ENCODE results near the gene QRICH1. TPM values are rescaled to one million over a fixed set of nuclear protein-coding genes. Genes with fewer than 3 reads are reported as not detected.

QRICH1 gene
- total and polyA plus RNA-seq, 10 of the 15 experiments (the other 5 are each of a cell fraction or from before 2014, with no cell fraction given), result 22.2 to 116 (median 81.4) TPM

GRCh38 chr3:49104427-49105291 is 10.8 kb upstream of the QRICH1 start, which contains the start of gene QARS1 (continued):
- TF ChIP-seq JUND (IDR thresholded peaks at IDR 0.05; ENCODE audit: low read depth, low read length) (no peak), CTCF (IDR thresholded peaks at IDR 0.05 in 2 of 3, conservative IDR thresholded peaks at IDR 0.05 in 1 of 3; ENCODE audit: control insufficient read depth in 2 of 3, extremely low read depth in 1 of 3, insufficient read depth in 1 of 3, low read depth in 3 of 3, low read length in 3 of 3) (no peak), NR2F1 (conservative IDR thresholded peaks at IDR 0.05) (peak; percentile 95), PAX5 (IDR thresholded peaks at IDR 0.05; ENCODE audit: borderline replicate concordance, low read depth, low read length) (no peak), KLF5 (IDR thresholded peaks at IDR 0.05; ENCODE audit: partially characterized antibody) (no peak), ATF7 (IDR thresholded peaks at IDR 0.05; ENCODE audit: low read depth) (no peak), GABPA (IDR thresholded peaks at IDR 0.05; ENCODE audit: low read depth) (peak; percentile 90), GATAD2B (conservative IDR thresholded peaks at IDR 0.05; ENCODE audit: low read depth) (no peak), ZNF274 (IDR thresholded peaks at IDR 0.05; ENCODE audit: insufficient read depth, insufficient read length) (no peak), ETV6 (conservative IDR thresholded peaks at IDR 0.05 in 1 of 2, IDR thresholded peaks at IDR 0.05 in 1 of 2; ENCODE audit: borderline replicate concordance in 1 of 2, low read depth in 1 of 2) (no peak), TCF12 (IDR thresholded peaks at IDR 0.05; ENCODE audit: low read depth, low read length) (no peak), MXI1 (IDR thresholded peaks at IDR 0.05; ENCODE audit: low read depth, low read length) (no peak; the same call in 1 of the 2 replicates), PML (IDR thresholded peaks at IDR 0.05; ENCODE audit: low read length) (peak; percentile 63; the same call in 1 of the 2 replicates), EED (IDR thresholded peaks at IDR 0.05; ENCODE audit: low read depth) (no peak), NRF1 (conservative IDR thresholded peaks at IDR 0.05; ENCODE audit: low read depth, low read length) (no peak), ZNF384 (IDR thresholded peaks at IDR 0.05; ENCODE audit: borderline replicate concordance, low read depth, low read length) (no peak), TAF1 (IDR thresholded peaks at IDR 0.05; ENCODE audit: borderline replicate concordance, low read depth, low read length) (peak; percentile 97)
- TF ChIP-seq, protein P1, sequence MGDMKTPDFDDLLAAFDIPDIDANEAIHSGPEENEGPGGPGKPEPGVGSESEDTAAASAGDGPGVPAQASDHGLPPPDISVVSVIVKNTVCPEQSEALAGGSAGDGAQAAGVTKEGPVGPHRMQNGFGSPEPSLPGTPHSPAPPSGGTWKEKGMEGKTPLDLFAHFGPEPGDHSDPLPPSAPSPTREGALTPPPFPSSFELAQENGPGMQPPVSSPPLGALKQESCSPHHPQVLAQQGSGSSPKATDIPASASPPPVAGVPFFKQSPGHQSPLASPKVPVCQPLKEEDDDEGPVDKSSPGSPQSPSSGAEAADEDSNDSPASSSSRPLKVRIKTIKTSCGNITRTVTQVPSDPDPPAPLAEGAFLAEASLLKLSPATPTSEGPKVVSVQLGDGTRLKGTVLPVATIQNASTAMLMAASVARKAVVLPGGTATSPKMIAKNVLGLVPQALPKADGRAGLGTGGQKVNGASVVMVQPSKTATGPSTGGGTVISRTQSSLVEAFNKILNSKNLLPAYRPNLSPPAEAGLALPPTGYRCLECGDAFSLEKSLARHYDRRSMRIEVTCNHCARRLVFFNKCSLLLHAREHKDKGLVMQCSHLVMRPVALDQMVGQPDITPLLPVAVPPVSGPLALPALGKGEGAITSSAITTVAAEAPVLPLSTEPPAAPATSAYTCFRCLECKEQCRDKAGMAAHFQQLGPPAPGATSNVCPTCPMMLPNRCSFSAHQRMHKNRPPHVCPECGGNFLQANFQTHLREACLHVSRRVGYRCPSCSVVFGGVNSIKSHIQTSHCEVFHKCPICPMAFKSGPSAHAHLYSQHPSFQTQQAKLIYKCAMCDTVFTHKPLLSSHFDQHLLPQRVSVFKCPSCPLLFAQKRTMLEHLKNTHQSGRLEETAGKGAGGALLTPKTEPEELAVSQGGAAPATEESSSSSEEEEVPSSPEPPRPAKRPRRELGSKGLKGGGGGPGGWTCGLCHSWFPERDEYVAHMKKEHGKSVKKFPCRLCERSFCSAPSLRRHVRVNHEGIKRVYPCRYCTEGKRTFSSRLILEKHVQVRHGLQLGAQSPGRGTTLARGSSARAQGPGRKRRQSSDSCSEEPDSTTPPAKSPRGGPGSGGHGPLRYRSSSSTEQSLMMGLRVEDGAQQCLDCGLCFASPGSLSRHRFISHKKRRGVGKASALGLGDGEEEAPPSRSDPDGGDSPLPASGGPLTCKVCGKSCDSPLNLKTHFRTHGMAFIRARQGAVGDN (IDR thresholded peaks at IDR 0.05), result no peak; the same call in 1 of the 2 replicates
- TF ChIP-seq, protein P2, sequence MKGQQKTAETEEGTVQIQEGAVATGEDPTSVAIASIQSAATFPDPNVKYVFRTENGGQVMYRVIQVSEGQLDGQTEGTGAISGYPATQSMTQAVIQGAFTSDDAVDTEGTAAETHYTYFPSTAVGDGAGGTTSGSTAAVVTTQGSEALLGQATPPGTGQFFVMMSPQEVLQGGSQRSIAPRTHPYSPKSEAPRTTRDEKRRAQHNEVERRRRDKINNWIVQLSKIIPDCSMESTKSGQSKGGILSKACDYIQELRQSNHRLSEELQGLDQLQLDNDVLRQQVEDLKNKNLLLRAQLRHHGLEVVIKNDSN (IDR thresholded peaks at IDR 0.05; ENCODE audit: borderline replicate concordance, extremely low read length, insufficient read depth, low read depth, low read length), result no peak
- TF ChIP-seq, protein P3, sequence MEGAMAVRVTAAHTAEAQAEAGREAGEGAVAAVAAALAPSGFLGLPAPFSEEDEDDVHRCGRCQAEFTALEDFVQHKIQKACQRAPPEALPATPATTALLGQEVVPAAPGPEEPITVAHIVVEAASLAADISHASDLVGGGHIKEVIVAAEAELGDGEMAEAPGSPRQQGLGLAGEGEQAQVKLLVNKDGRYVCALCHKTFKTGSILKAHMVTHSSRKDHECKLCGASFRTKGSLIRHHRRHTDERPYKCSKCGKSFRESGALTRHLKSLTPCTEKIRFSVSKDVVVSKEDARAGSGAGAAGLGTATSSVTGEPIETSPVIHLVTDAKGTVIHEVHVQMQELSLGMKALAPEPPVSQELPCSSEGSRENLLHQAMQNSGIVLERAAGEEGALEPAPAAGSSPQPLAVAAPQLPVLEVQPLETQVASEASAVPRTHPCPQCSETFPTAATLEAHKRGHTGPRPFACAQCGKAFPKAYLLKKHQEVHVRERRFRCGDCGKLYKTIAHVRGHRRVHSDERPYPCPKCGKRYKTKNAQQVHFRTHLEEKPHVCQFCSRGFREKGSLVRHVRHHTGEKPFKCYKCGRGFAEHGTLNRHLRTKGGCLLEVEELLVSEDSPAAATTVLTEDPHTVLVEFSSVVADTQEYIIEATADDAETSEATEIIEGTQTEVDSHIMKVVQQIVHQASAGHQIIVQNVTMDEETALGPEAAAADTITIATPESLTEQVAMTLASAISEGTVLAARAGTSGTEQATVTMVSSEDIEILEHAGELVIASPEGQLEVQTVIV (IDR thresholded peaks at IDR 0.05; ENCODE audit: borderline replicate concordance, partially characterized antibody), result peak; percentile 36
